LNCaP clone FGC (cell line): Measurements from ENCODE around the gene SNX2.
"Not testable (repeated sequence)": the region's sequence is repeated elsewhere in the genome, so short reads cannot be mapped to it uniquely, and the experiment has no call there.

Experiments used
- DNase-seq: peaks from one replicate; pipeline ENCODE4 v3.0.0-alpha.2; 2011; ENCODE audit warnings: low read depth
- H3K4me3 ChIP-seq: 2 replicates; pipeline ENCODE4 v1.5.1; 2011; ENCODE audit warnings: mild to moderate bottlenecking, low read depth, low read length, control low read depth
- TF ChIP-seq, protein P1 (sequence below): IDR thresholded peaks from 2 replicates; pipeline ENCODE4 v1.5.1; 2012; ENCODE audit warnings: mild to moderate bottlenecking; ENCODE audit not compliant: control insufficient read depth, insufficient read depth; ENCODE audit errors: extremely low read depth

The SNX2 gene

DNA sequence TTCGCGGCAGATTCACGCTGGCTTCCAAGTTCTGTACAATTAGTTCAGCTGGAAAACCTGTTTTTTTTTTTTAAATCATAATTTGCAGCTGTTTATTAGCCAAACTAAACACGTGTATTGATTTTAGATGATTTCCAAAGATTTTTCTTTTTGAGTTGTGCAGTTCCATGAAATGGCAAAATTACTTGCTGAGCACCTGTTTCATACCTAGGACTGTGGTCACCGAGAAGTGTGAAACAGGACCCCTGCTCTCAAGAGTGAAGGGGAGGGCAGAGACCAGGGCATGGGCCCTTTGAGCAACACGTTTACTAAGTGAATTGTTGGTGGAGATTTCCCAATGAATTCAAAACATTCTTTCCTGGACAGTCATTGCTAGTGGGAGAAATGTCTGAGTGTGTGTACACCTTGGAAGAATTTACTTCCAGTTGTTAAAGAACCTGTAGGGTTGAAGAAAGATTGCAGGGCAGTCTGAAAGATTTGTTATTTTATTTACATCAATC is 71.2 kb downstream of the SNX2 start:
- H3K4me3 ChIP-seq, result peak overlapping the region; percentile 68
- TF ChIP-seq, protein P1, sequence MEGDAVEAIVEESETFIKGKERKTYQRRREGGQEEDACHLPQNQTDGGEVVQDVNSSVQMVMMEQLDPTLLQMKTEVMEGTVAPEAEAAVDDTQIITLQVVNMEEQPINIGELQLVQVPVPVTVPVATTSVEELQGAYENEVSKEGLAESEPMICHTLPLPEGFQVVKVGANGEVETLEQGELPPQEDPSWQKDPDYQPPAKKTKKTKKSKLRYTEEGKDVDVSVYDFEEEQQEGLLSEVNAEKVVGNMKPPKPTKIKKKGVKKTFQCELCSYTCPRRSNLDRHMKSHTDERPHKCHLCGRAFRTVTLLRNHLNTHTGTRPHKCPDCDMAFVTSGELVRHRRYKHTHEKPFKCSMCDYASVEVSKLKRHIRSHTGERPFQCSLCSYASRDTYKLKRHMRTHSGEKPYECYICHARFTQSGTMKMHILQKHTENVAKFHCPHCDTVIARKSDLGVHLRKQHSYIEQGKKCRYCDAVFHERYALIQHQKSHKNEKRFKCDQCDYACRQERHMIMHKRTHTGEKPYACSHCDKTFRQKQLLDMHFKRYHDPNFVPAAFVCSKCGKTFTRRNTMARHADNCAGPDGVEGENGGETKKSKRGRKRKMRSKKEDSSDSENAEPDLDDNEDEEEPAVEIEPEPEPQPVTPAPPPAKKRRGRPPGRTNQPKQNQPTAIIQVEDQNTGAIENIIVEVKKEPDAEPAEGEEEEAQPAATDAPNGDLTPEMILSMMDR, result no peak
- no peak for DNase-seq

DNA sequence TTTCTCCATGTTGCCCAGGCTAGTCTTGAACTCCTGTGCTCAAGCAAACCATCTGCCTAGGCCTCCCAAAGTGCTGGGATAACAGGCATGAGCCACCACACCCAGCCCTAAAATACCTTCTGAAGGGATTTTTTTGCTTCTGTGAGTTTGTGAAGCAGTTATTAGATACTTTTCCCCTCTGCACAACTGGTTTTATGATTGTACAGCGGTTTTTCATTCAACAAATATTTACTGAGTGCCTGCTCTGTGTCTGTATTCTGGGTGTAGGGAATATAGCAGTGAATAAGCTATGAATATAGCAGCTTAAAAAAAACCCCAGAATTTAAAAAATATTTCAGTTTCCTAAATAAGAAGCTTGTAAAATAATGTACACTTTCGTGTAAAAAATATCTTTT is 72.8 kb downstream of the SNX2 start:
- no peak for DNase-seq
- H3K4me3 ChIP-seq, result no peak overlapping the region
- TF ChIP-seq, protein P1, result no peak

DNA sequence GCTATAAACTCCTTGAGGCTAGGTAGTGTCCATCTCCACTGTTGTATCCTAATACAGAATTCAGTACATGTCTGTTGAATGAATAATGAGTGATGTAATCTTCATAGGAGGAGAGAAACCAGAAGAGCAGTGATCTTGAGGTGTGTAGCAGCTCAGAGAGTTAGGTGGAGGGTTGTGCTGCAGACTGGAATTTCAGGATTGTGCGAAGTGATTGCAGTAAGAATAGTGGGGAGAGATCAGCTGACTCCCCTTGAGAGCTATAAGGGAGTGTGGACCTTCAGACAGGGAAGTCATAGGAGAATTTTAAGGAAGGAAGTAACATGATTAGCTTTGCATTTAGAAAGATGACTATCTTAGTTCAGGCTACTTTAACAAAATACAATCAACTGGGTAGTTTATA is 74.9 kb downstream of the SNX2 start:
- H3K4me3 ChIP-seq, result no peak overlapping the region
- TF ChIP-seq, protein P1, result no peak
- DNase-seq, result no peak

DNA sequence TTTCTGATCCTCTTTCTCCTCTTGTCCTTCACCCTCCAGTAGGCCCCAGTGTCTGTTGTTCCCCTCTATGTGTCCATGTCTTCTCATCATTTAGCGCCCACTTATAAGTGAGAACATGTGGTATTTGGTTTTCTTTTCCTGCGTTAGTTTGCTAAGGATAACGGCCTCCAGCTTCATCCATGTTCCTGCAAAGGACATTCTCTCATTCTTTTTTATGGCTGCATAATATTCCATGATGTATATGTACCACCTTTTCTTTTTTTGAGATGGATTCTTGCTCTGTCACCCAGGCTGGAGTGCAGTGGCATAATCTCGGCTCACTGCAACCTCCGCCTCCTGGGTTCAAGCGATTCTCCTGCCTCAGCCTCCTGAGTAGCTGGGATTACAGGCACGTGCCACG is 82.7 kb downstream of the SNX2 start:
- not testable (repeated sequence) for H3K4me3 ChIP-seq

DNA sequence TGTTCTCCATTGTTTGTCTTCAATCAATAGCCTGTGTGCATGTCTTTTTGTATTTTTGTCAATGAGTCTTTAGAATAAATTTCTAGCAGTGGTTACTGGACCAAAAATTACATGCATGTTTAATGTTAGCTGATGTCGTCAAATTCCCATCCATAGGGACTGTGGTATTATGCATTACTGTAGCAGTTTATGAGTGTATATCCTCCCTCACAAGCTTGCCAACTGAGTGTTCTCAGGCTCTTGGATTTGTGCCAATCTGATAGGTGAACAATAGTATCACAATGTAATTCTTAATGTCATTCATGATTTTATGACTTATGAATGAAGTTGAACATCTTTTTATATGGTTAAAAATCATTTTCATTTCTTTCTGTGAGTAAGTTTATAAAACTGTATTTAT is 83.6 kb downstream of the SNX2 start:
- DNase-seq, result peak; percentile 91
- TF ChIP-seq, protein P1, result no peak
- no peak overlapping the region for H3K4me3 ChIP-seq

More for the DNA sequence above, 82.7 kb downstream of the SNX2 start:
- not testable (repeated sequence) for DNase-seq

DNA sequence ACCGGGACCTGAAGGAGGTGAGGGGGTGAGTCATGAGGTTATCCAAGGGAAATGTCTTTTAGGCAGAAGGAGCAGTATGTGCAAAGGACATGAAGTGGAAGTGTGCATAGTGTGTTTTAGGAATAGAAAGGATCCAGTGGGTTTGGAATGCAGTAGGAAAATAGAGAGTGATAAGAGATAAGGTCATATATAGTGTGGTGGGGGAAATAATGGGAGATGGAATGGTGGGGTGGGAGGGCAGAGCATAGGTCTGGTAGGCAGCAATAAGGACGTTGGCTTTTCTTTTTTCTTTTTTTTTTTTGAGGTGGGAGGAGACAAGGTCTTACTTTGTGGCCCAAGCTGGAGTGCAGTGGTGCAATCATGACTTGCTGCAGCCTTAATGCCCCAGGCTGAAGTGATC is 88.4 kb downstream of the SNX2 start:
- H3K4me3 ChIP-seq, result no peak overlapping the region
- DNase-seq, result no peak
- TF ChIP-seq, protein P1, result no peak

DNA sequence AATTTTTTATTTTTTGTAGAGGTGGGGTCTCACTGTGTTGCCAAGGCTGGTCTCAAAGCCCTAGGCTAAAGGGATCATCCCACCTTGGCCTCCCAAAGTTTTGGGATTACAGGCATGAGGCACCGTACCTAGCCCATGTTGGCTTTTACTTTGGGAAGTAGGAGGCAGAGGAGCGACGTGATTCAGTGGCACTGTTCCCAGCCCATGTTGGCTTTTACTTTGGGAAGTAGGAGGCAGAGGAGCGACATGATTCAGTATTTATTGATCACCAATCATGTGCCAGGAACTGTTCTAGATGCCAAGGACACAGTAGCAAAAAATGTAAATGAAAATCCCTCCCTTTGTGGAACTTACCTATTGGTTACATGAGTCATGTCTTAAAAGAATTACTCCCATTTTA is 88.8 kb downstream of the SNX2 start:
- DNase-seq, result no peak
- H3K4me3 ChIP-seq, result no peak overlapping the region
- TF ChIP-seq, protein P1, result no peak
